H4 (cell line): ENCODE results near the gene KCNE1. TPM values are rescaled to one million over a fixed set of nuclear protein-coding genes. Genes with fewer than 3 reads are reported as not detected.
"Not testable (repeated sequence)": the region's sequence is repeated elsewhere in the genome, so short reads cannot be mapped to it uniquely, and the experiment has no call there.

Experiments
- DNase-seq: peaks from one replicate; pipeline ENCODE4 v3.0.0-alpha.2; 2015; ENCODE audit warnings: low spot score
- total RNA-seq: library from RNA; depleted of rRNA; stranded (reverse); fragments of >200 nt; shearing (Covaris generic); gene quantifications from 2 replicates; pipeline ENCODE4 v1.2.3, GENCODE V29; 2014; rRNA removed

The KCNE1 gene
- total RNA-seq, 1 experiment from 2014 or later = not detected

GRCh38 chr21:34417448-34418077 is 94.4 kb downstream of the KCNE1 start:
- DNase-seq = not testable (repeated sequence)

- DNase-seq = not testable (repeated sequence)
These were observed 104.7 kb downstream of the KCNE1 start for GRCh38 chr21:34407294-34407693.

- DNase-seq = not testable (repeated sequence)
These were observed 105.3 kb downstream of the KCNE1 start for GRCh38 chr21:34406676-34407075.

GRCh38 chr21:34406102-34406501 is 105.9 kb downstream of the KCNE1 start:
- not testable (repeated sequence) for DNase-seq

DNA sequence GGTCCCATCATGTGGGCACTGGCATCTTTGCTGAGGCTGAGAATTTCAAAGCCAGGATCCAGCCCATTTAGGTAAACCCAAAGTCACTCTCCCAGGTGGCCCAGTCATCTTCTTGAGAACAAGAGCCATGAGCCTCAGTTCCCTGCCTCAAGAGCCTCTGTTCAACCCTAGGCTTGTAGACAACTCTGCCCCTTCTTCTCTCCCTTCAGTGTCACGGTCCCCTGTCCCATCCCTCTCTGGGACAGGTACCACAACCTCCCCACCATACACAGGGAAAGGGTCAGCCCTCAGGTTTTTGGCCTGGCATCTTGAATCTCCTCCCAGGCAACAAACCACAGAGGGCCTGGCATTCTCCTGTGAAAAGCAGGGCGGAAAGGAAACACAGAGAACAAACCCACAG is 106.3 kb downstream of the KCNE1 start:
- DNase-seq = not testable (repeated sequence)

DNA sequence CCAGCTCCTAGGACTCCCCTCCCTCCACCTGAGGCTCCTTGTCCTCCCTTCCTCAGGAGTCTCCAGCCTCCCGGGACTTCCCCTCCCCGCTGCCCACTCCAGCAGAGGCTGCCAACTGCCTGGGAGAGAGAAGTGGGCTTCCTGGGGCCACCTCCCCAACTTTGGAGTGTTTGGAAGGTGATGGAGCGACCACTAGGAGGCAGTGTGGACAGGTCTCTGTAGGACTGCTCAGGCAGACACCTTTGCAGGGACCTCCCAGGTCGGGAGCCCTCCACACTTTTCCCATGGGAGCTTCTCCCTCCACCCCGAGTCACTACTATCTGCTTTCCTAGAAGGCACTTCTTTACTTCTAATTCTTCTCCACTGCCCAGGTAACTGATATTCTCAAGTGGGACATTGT is 107.3 kb downstream of the KCNE1 start:
- not testable (repeated sequence) for DNase-seq

DNA sequence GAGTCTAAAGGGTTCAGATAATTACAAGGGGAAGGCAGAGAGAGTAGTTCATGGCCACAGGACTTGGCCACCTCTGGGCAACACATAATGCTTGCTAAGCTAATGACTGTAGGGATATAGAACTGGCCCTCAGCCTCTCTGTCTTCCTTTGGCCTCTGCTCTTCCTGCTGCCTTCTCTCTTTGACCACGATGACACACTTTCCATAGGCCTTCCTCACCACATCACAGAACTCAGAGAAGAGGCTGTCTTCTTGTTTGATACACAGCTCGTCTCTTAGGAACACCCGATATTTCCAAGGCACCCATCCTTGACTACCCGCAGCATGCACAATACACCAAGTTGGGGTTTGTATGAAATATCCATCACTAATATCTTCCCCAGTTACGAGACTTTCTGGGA is 111.5 kb downstream of the KCNE1 start:
- not testable (repeated sequence) for DNase-seq

Other genes starting within 250 kb of the KCNE1 start
- not detected in 2 replicates for gene KCNE2, start 148.2 kb downstream of the KCNE1 start, total RNA-seq
- 25.5 and 33.3 TPM in 2 replicates for gene SMIM11, start 136.7 kb downstream of the KCNE1 start, total RNA-seq
- gene SMIM34, start 88.3 kb downstream of the KCNE1 start, total RNA-seq = 0.31 TPM in 1 of 2 replicates, not detected in the other
- 43.7 and 52.2 TPM in 2 replicates for gene RCAN1, start 102.9 kb upstream of the KCNE1 start, total RNA-seq
- not detected in 2 replicates for gene CLIC6, start 156.8 kb upstream of the KCNE1 start, total RNA-seq